T-helper 17 cell (primary cell): ENCODE data around the gene SIGLEC9. TPM values are rescaled to one million over a fixed set of nuclear protein-coding genes. Genes with fewer than 3 reads are reported as not detected.
A peak's percentile ranks its signal among the peaks of the same experiment; 100 is the strongest.
"Not testable (repeated sequence)": the region's sequence is repeated elsewhere in the genome, so short reads cannot be mapped to it uniquely, and the experiment has no call there.

ENCODE experiments used
- ATAC-seq: fragments of 150-1000 bp; cut with Tn5 transposase; 2 replicates; pipeline ENCODE4 v1.10.0; 2021; ENCODE audit warnings: mild to moderate bottlenecking, moderate library complexity
- DNase-seq, 3 donors: peaks; one replicate each; pipeline versions ENCODE4 v3.0.0 to v3.0.0-alpha.2; 2020 to 2021
- H3K9me3 ChIP-seq: one replicate; pipeline ENCODE4 v1.7.0; 2013; ENCODE audit warnings: low read length, mild to moderate bottlenecking; ENCODE audit not compliant: control insufficient read depth, poor library complexity, severe bottlenecking
- H3K27ac Mint-ChIP-seq: one replicate; pipeline ENCODE4 v1.8.0; 2022; ENCODE audit warnings: mild to moderate bottlenecking, moderate library complexity, mixed read lengths
- H3K27me3 Mint-ChIP-seq: one replicate; pipeline ENCODE4 v1.8.0; 2022; ENCODE audit warnings: mixed read lengths
- H3K36me3 Mint-ChIP-seq: one replicate; pipeline ENCODE4 v1.8.0; 2022; ENCODE audit warnings: low read depth, mixed read lengths
- H3K4me1 Mint-ChIP-seq: one replicate; pipeline ENCODE4 v1.8.0; 2022; ENCODE audit warnings: mild to moderate bottlenecking, mixed read lengths
- H3K4me3 Mint-ChIP-seq: one replicate; pipeline ENCODE4 v1.8.0; 2022; ENCODE audit warnings: mild to moderate bottlenecking, moderate library complexity, mixed read lengths
- total RNA-seq, 4 donors: library from RNA in 2 of 4; stranded (reverse) in 2 of 4; gene quantifications; one replicate each; pipeline ENCODE4 v1.2.3 and lab custom pipeline; 2022 to 2026

Gene SIGLEC9
- total RNA-seq, 2 donors from 2014 or later: 1.4 to 4.8 TPM

DNA sequence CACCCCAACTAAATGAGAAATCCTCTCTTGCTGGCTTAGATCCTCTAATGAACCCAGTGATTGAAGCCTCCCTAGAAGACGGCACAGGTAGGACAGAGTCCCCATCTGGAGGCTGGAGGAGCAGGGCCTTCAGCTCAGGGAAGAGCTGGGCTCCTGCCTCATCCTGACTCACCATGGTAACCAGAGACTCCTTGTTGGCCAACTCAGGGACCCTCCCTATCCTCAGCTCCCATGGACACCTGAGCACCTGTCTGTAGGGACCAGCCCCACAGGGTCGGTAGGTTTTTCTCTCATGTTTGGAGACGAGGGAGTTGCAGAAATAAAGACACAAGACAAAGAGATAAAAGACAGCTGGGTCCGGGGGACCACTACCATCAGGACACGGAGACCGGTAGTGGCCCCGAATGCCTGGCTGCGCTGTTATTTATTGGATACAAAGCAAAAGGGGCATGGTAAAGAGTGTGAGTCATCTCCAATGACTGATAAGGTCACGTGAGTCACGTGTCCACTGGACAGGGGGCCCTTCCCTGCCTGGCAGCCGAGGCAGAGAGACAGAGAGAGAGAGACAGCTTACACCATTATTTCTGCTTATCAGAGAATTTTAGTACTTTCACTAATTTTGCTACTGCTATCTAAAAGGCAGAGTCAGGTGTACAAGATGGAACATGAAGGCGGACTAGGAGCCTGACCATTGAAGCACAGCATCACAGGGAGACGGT, 44.0 kb downstream of the SIGLEC9 start:
- no peak for DNase-seq
- ATAC-seq: no peak
- H3K9me3 ChIP-seq: no peaks in the 10 kb centered on the region
- peaks cover 10% of the 10 kb centered on the region for H3K4me1 Mint-ChIP-seq
- H3K4me3 Mint-ChIP-seq: peak overlapping the region; percentile 43
- peaks cover 33% of the 10 kb centered on the region for H3K27me3 Mint-ChIP-seq
- no peaks in the 10 kb centered on the region for H3K36me3 Mint-ChIP-seq
- no peak overlapping the region for H3K27ac Mint-ChIP-seq

DNA sequence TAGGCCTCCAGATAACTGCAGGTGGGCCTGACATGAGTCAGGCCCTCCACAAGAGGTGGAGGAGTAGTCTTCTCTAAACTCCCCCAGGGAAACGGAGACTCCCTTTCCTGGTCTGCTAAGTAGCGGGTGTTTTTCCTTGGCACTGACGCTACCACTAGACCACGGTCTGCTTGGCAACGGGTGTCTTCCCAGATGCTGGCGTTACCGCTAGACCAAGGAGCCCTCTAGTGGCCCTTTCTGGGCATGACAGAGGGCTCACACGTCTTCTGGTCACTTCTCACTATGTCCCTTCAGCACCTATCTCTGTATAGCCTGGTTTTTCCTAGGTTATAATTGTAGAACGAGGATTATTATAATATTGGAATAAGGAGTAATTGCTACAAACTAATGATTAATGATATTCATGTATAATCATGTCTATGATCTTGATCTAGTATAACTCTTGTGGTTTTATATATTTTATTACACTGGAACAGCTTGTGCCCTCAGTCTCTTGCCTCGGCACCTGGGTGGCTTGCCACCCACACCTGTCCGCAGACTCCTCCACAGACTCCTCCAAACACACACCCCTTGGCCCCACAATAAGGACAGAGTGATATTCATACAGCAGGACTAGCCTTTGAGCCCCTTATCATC, 44.7 kb downstream of the SIGLEC9 start:
- not testable (repeated sequence) for H3K4me3 Mint-ChIP-seq, H3K36me3 Mint-ChIP-seq, H3K27ac Mint-ChIP-seq, ATAC-seq, H3K4me1 Mint-ChIP-seq, H3K9me3 ChIP-seq
- DNase-seq: peak; percentile 31 to 60 (median 33)
- peaks cover 29% of the 10 kb centered on the region for H3K27me3 Mint-ChIP-seq

DNA sequence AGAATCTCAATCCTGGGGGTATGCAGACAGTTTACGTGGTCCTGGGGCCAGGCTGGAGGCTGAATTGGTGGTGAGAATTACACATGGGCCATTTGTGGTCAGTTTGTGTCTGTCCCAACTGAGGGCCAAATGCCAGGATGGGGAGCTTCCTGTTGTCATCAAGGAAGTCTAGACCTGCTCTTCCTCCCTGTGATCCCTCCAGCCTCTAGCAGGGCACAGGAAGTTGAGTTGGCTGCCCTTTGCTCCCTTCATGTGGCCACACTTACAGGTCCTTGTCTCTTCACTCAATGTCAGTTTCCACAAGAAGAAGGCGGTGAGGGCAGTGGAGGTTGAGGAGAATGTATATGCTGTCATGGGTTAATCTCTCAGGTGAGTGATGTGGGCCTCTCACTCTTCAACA, 47.5 kb downstream of the SIGLEC9 start:
- H3K27ac Mint-ChIP-seq: no peak overlapping the region
- DNase-seq: no peak
- ATAC-seq: no peak
- H3K4me1 Mint-ChIP-seq: peaks cover 6% of the 10 kb centered on the region
- no peak overlapping the region for H3K4me3 Mint-ChIP-seq
- peaks cover 25% of the 10 kb centered on the region for H3K27me3 Mint-ChIP-seq
- H3K9me3 ChIP-seq: no peaks in the 10 kb centered on the region
- H3K36me3 Mint-ChIP-seq: no peaks in the 10 kb centered on the region

DNA sequence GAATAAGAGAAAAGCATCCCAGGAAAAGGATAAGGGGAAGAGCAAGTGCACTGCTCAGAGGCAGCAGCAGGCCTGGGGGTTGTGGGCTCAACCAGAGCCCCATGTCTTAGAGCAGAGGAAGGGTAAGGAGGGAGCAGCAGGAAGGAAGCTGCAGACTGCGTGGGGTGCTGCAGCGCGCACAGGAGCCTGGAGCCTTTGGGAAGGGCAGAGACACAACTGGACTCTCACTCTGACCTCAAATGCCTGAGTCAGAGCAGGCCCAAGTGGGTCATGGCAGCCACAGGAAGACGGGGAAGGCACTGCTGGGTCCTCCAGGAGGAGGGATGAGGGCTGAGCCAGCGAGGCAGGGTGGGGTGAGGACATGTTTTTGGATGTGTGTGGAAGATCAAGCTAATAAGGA, 49.0 kb downstream of the SIGLEC9 start:
- Mint-ChIP-seq H3K27me3 (peaks cover 16% of the 10 kb centered on the region), H3K36me3 (no peaks in the 10 kb centered on the region), H3K4me1 (no peaks in the 10 kb centered on the region), H3K27ac (no peak overlapping the region), H3K4me3 (no peak overlapping the region)
- no peaks in the 10 kb centered on the region for H3K9me3 ChIP-seq
- DNase-seq (no peak), ATAC-seq (no peak)

DNA sequence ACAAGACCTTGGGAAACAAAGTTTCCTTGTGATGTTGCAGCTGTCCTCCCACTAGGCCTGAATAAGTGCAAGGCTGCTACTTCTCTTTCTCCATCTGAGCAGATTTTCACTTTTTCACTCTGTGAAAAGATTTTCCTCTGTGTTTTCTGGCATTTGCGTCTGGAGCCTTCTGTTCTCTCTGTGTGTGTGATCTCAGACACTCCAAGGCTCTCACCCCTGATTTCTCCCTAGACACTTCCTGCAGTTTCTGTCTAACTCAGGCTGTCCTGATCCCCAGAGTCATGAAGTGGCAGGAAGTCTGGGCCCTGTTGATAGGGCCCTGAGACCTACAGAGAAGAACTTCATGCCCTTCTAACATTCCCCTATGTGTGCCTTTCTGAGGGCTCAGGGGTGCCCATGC, 54.5 kb downstream of the SIGLEC9 start:
- Mint-ChIP-seq H3K4me3 (no peak overlapping the region), H3K27me3 (peaks cover 11% of the 10 kb centered on the region), H3K36me3 (no peaks in the 10 kb centered on the region), H3K27ac (peak overlapping the region; percentile 70), H3K4me1 (peaks cover 3% of the 10 kb centered on the region)
- DNase-seq (no peak), ATAC-seq (no peak)
- H3K9me3 ChIP-seq: no peaks in the 10 kb centered on the region

Other genes starting within 250 kb of the SIGLEC9 start
- gene KLK4, start 213.5 kb upstream of the SIGLEC9 start, total RNA-seq: not detected
- gene KLK5, start 171.9 kb upstream of the SIGLEC9 start, total RNA-seq: not detected
- not detected for gene KLK6, start 155.3 kb upstream of the SIGLEC9 start, total RNA-seq
- gene KLK7, start 141.0 kb upstream of the SIGLEC9 start, total RNA-seq: not detected
- not detected for gene KLK8, start 123.3 kb upstream of the SIGLEC9 start, total RNA-seq
- not detected for gene KLK10, start 105.2 kb upstream of the SIGLEC9 start, total RNA-seq
- not detected for gene KLK11, start 98.3 kb upstream of the SIGLEC9 start, total RNA-seq
- not detected for gene KLK12, start 89.9 kb upstream of the SIGLEC9 start, total RNA-seq
- not detected for gene KLK13, start 59.8 kb upstream of the SIGLEC9 start, total RNA-seq
- under 1 TPM; 0.32 to 0.39 TPM for gene KLK14, start 42.0 kb upstream of the SIGLEC9 start, total RNA-seq
- 1 to 10 TPM; 4.1 to 4.6 TPM for gene CTU1, start 16.5 kb upstream of the SIGLEC9 start, total RNA-seq
- under 1 TPM in 1 of 2 donors, not detected in 1; 0.42 TPM for gene SIGLEC7, start 17.4 kb downstream of the SIGLEC9 start, total RNA-seq
- 1 to 10 TPM; 2.4 to 3.0 TPM for gene CD33, start 100.2 kb downstream of the SIGLEC9 start, total RNA-seq
- gene SIGLECL1, start 126.2 kb downstream of the SIGLEC9 start, total RNA-seq: not detected
- gene IGLON5, start 186.7 kb downstream of the SIGLEC9 start, total RNA-seq: not detected
- gene VSIG10L, start 217.2 kb downstream of the SIGLEC9 start, total RNA-seq: under 1 TPM in 1 of 2 donors, not detected in 1; 0.22 TPM
- 10 to 100 TPM; 35.6 to 36.1 TPM for gene ETFB, start 241.5 kb downstream of the SIGLEC9 start, total RNA-seq
- under 1 TPM; 0.34 to 0.57 TPM for gene CLDND2, start 244.1 kb downstream of the SIGLEC9 start, total RNA-seq
- 10 to 100 TPM; 10.7 to 13.0 TPM for gene NKG7, start 247.7 kb downstream of the SIGLEC9 start, total RNA-seq